ENCODE results near the gene NTMT1. TPM values are rescaled to one million over a fixed set of nuclear protein-coding genes. Genes with fewer than 3 reads are reported as not detected.

NTMT1 gene
- total and polyA plus RNA-seq, 9 of the 15 experiments (the other 6 are each of a cell fraction or from before 2014, with no cell fraction given) = 42.1 to 116 (median 74.7) TPM

GRCh38 chr9:129626079-129626624 is at the start of gene NTMT1 (continued):
- TF ChIP-seq GMEB1 (CRISPR knock-in tag; IDR thresholded peaks at IDR 0.05) = peak; percentile 72
- no peak for TF ChIP-seq KHSRP (IDR thresholded peaks at IDR 0.05)
- no peak for TF ChIP-seq HNRNPK (IDR thresholded peaks at IDR 0.05; ENCODE audit: low read depth, low read length, poor library complexity, severe bottlenecking)
- no peak for TF ChIP-seq ZZZ3 (IDR thresholded peaks at IDR 0.05)
- no peak for TF ChIP-seq WHSC1 (IDR thresholded peaks at IDR 0.05; ENCODE audit: low read length)
- TF ChIP-seq GABPB1 (CRISPR knock-in tag; IDR thresholded peaks at IDR 0.05) = peak; percentile 97
- TF ChIP-seq NFIX (CRISPR knock-in tag; IDR thresholded peaks at IDR 0.05; ENCODE audit: low read depth) = no peak
- TF ChIP-seq SRSF3 (IDR thresholded peaks at IDR 0.05; ENCODE audit: insufficient read depth, low read length) = no peak
- TF ChIP-seq LCOR (CRISPR knock-in tag; IDR thresholded peaks at IDR 0.05) = 0 out of 2 replicates have a peak, but pooled peaks have one; percentile 79
- TF ChIP-seq ATF1 (CRISPR knock-in tag; IDR thresholded peaks at IDR 0.05) = no peak
- TF ChIP-seq ATF1 (tag; IDR thresholded peaks at IDR 0.05) = peak; percentile 93
- TF ChIP-seq ZNF57 (CRISPR knock-in tag; IDR thresholded peaks at IDR 0.05) = no peak
- no peak for TF ChIP-seq ZNF3 (CRISPR knock-in tag; IDR thresholded peaks at IDR 0.05)
- no peak for TF ChIP-seq SMC3 (conservative IDR thresholded peaks at IDR 0.05; ENCODE audit: insufficient read depth, low read depth, low read length)
- peak; percentile 40; the same call in 1 of the 2 replicates for TF ChIP-seq KDM2B (CRISPR knock-in tag; IDR thresholded peaks at IDR 0.05)
- peak; percentile 81 for TF ChIP-seq ATF7 (IDR thresholded peaks at IDR 0.05)
- no peak for TF ChIP-seq PHB (CRISPR knock-in tag; IDR thresholded peaks at IDR 0.05)
- no peak for TF ChIP-seq ZNF197 (CRISPR knock-in tag; IDR thresholded peaks at IDR 0.05; ENCODE audit: low read depth)
- no peak for TF ChIP-seq ZNF311 (CRISPR knock-in tag; IDR thresholded peaks at IDR 0.05)
- TF ChIP-seq NCOR1 (IDR thresholded peaks at IDR 0.05) = peak; percentile 60; the same call in 1 of the 2 replicates
- TF ChIP-seq ZNF140 (CRISPR knock-in tag; IDR thresholded peaks at IDR 0.05) = no peak
- TF ChIP-seq EP300 (IDR thresholded peaks at IDR 0.05; ENCODE audit: low read length) = 0 out of 2 replicates have a peak, but pooled peaks have one; percentile 8
- peak; percentile 63; the same call in 1 of the 2 replicates for TF ChIP-seq POLR2H (tag; IDR thresholded peaks at IDR 0.05; ENCODE audit: low read depth)
- peak; percentile 98 for TF ChIP-seq POLR2A (conservative IDR thresholded peaks at IDR 0.05)
- no peak for TF ChIP-seq SMARCE1 (IDR thresholded peaks at IDR 0.05)
- peak; percentile 57; the same call in 1 of the 2 replicates for TF ChIP-seq ZBTB17 (CRISPR knock-in tag; IDR thresholded peaks at IDR 0.05)
- TF ChIP-seq ZNF395 (CRISPR knock-in tag; IDR thresholded peaks at IDR 0.05) = peak; percentile 93
- no peak for TF ChIP-seq ZHX1 (conservative IDR thresholded peaks at IDR 0.05; ENCODE audit: low read length)

Measured in K562 (cell line).